ENCODE measurements around the gene LEF1. TPM values are rescaled to one million over a fixed set of nuclear protein-coding genes. Genes with fewer than 3 reads are reported as not detected.

LEF1 gene
- total and polyA plus RNA-seq, 2 of the 8 experiments (the other 6 are each of a cell fraction or from before 2014, with no cell fraction given) = 2.6 to 5.2 TPM

DNA sequence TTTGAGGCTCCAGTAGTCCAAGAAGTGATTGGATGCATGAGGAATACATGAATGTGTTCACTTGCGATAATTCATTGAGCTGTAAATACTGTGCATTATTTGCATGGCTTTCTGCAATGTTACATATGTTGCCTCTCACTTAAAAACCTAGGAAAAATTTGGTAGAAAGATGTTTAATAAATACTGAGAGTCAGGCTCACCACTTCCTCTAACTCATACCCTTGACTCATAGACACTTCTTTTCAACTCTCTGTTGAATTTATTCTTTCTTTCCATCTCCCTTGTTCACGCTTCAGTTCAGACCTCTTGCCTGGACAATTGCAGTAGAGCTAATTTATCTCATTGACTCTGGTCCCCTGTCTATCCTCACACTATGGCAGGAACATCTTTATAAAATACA lies 35.8 kb upstream of the LEF1 start:
- no peak overlapping the region for H3K23ac ChIP-seq (ENCODE audit: insufficient read length)
- H3K36me3 ChIP-seq (ENCODE audit: control insufficient read depth in 2 of 4, insufficient read depth in 4 of 4, low read length in 3 of 4) = no peaks in the 10 kb centered on the region
- H3K4me1 ChIP-seq (replicated peaks in 1 of 4; ENCODE audit: control insufficient read depth in 3 of 4, insufficient read depth in 4 of 4, low read length in 3 of 4) = no peaks in the 10 kb centered on the region
- H2BK5ac ChIP-seq (ENCODE audit: low read depth, low read length) = no peak overlapping the region
- no peak for FAIRE-seq
- H3K79me1 ChIP-seq (ENCODE audit: low read depth, low read length) = no peaks in the 10 kb centered on the region
- no peak overlapping the region for H2BK12ac ChIP-seq (ENCODE audit: low read depth, low read length)
- H2BK20ac ChIP-seq (ENCODE audit: low read length) = no peak overlapping the region
- H4K5ac ChIP-seq (ENCODE audit: insufficient read length, low read depth, low read length) = no peak overlapping the region
- H3K4ac ChIP-seq (replicated peaks; ENCODE audit: insufficient read length, low read depth, low read length) = no peak overlapping the region
- no peak overlapping the region for H2AFZ ChIP-seq (ENCODE audit: low read length)
- no peak overlapping the region for H4K8ac ChIP-seq (ENCODE audit: extremely low read depth, insufficient read depth, low read length)
- H3K4me3 ChIP-seq (ENCODE audit: extremely low read depth in 1 of 4, insufficient read depth in 2 of 4, low read depth in 3 of 4, low read length in 4 of 4) = no peak overlapping the region
- ChIA-PET CTCF (ENCODE audit: partially characterized antibody) (interaction anchor here (1.3 kb wide), 1 partner anchor 368 kb away, joined by 3 read pairs; no protein-coding TSS in a partner anchor), POLR2A (ENCODE audit: partially characterized antibody) (no interaction called here)
- H3K9ac ChIP-seq (replicated peaks in 1 of 4; ENCODE audit: extremely low read depth in 1 of 4, low read depth in 3 of 4, low read length in 3 of 4) = no peak overlapping the region
- DNase-seq (ENCODE audit: low read depth in 1 of 2, low spot score in 2 of 2) = no peak
- no peak overlapping the region for H2AK5ac ChIP-seq (ENCODE audit: low read depth, low read length)
- no peaks in the 10 kb centered on the region for H3K79me2 ChIP-seq (ENCODE audit: control insufficient read depth in 1 of 2, insufficient read depth in 2 of 2, low read length in 2 of 2)
- no peak overlapping the region for H3K56ac ChIP-seq (replicated peaks; ENCODE audit: insufficient read length, low read depth, low read length)
- H3K27ac ChIP-seq (ENCODE audit: low read depth, low read length) = no peak overlapping the region
- H3K27me3 ChIP-seq (replicated peaks in 1 of 4; ENCODE audit: control insufficient read depth in 3 of 4, extremely low read depth in 1 of 4, insufficient read depth in 3 of 4, low read length in 3 of 4) = no peaks in the 10 kb centered on the region
- H3K18ac ChIP-seq (ENCODE audit: extremely low read depth, low read length) = no peak overlapping the region
- 92% methylated on average over 2 of the region's 2 CpGs; no CpG with 5 or more reads in 1 of the 2 experiments for WGBS, 2 experiments (ENCODE audit: extremely low coverage in 1 of 2, insufficient coverage in 1 of 2, insufficient read length in 1 of 2, insufficient replicate concordance in 2 of 2, low coverage in 1 of 2, low lambda C conversion rate in 2 of 2, missing lambda C conversion rate in 1 of 2)
- no peaks in the 10 kb centered on the region for H3K23me2 ChIP-seq (ENCODE audit: low read depth, low read length)
- no peak overlapping the region for H3K14ac ChIP-seq (ENCODE audit: insufficient read length)
- no peak overlapping the region for H2BK15ac ChIP-seq (ENCODE audit: low read length)
- no peak overlapping the region for H4K91ac ChIP-seq (replicated peaks; ENCODE audit: insufficient read length, low read length)
- TF ChIP-seq HDAC6 (IDR thresholded peaks at IDR 0.05; ENCODE audit: low read depth, low read length) = no peak
- no peak for TF ChIP-seq NANOG (IDR thresholded peaks at IDR 0.05; ENCODE audit: insufficient read depth, low read depth, low read length, poor library complexity, severe bottlenecking)
- TF ChIP-seq TAF7 (optimal IDR thresholded peaks at IDR 0.05; ENCODE audit: borderline replicate concordance, low read depth, low read length) = no peak
- TF ChIP-seq EP300 (IDR thresholded peaks at IDR 0.05; ENCODE audit: borderline replicate concordance in 1 of 2, low read depth in 2 of 2, low read length in 2 of 2) = no peak
- no peak for TF ChIP-seq RNF2 (IDR thresholded peaks at IDR 0.05; ENCODE audit: borderline replicate concordance, low read depth, low read length, missing control alignments, poor library complexity, severe bottlenecking)
- no peak for TF ChIP-seq YY1 (IDR thresholded peaks at IDR 0.05; ENCODE audit: low read depth, low read length)
- TF ChIP-seq CBX8 (IDR thresholded peaks at IDR 0.05; ENCODE audit: borderline replicate concordance, low read depth, low read length) = no peak
- TF ChIP-seq BRCA1 (IDR thresholded peaks at IDR 0.05; ENCODE audit: low read depth, low read length) = no peak
- TF ChIP-seq JUND (IDR thresholded peaks at IDR 0.05; ENCODE audit: low read length) = no peak
- TF ChIP-seq HDAC2 (IDR thresholded peaks at IDR 0.05; ENCODE audit: borderline replicate concordance in 1 of 2, low read depth in 2 of 2, low read length in 2 of 2) = no peak
- no peak for TF ChIP-seq SRF (IDR thresholded peaks at IDR 0.05; ENCODE audit: low read depth, low read length)
- no peak for TF ChIP-seq SP4 (IDR thresholded peaks at IDR 0.05; ENCODE audit: low read length)
- TF ChIP-seq SUZ12 (IDR thresholded peaks at IDR 0.05; ENCODE audit: low read length) = no peak
- no peak overlapping the region for H2BK120ac ChIP-seq (replicated peaks; ENCODE audit: low read depth, low read length)
- no peaks in the 10 kb centered on the region for H3K9me3 ChIP-seq (ENCODE audit: insufficient read depth in 2 of 2, low read depth in 1 of 2, low read length in 1 of 2)
- peaks cover 0 to 1% of the 10 kb centered on the region in 2 experiments for H4K20me1 ChIP-seq (replicated peaks in 1 of 2; ENCODE audit: control insufficient read depth in 1 of 2, insufficient read depth in 2 of 2, low read length in 2 of 2)
- no peak overlapping the region for H3K4me2 ChIP-seq (ENCODE audit: insufficient read depth in 1 of 2, low read depth in 2 of 2, low read length in 2 of 2)

All from H1 (cell line).